IPS-15b (cell line): ENCODE results near the gene CCDC175.

Experiments
- H3K27me3 ChIP-seq: one replicate; pipeline ENCODE4 v1.6.1; 2013; ENCODE audit warnings: low read length; ENCODE audit not compliant: control insufficient read depth, insufficient read depth
- H3K36me3 ChIP-seq: one replicate; pipeline ENCODE4 v1.6.1; 2013; ENCODE audit warnings: low read length; ENCODE audit not compliant: control insufficient read depth, insufficient read depth
- H3K4me1 ChIP-seq: one replicate; pipeline ENCODE4 v1.6.1; 2013; ENCODE audit warnings: mild to moderate bottlenecking, low read length; ENCODE audit not compliant: control insufficient read depth, insufficient read depth
- H3K4me3 ChIP-seq: one replicate; pipeline ENCODE4 v1.5.1; 2013; ENCODE audit warnings: low read depth, low read length
- H3K9ac ChIP-seq: one replicate; pipeline ENCODE4 v1.6.1; 2013; ENCODE audit warnings: low read depth, mild to moderate bottlenecking, low read length
- H3K9me3 ChIP-seq: one replicate; pipeline ENCODE4 v1.6.1; 2013; ENCODE audit warnings: mild to moderate bottlenecking, low read length; ENCODE audit not compliant: control insufficient read depth, insufficient read depth

Gene CCDC175

GRCh38 chr14:59475709-59476108, 100.9 kb downstream of the CCDC175 start:
- no peak overlapping the region for H3K9ac ChIP-seq
- H3K36me3 ChIP-seq, result no peaks in the 10 kb centered on the region
- no peaks in the 10 kb centered on the region for H3K9me3 ChIP-seq
- H3K4me3 ChIP-seq, result no peak overlapping the region
- H3K4me1 ChIP-seq, result no peaks in the 10 kb centered on the region
- no peaks in the 10 kb centered on the region for H3K27me3 ChIP-seq

GRCh38 chr14:59474172-59474571, 102.4 kb downstream of the CCDC175 start:
- H3K4me3 ChIP-seq, result no peak overlapping the region
- H3K36me3 ChIP-seq, result no peaks in the 10 kb centered on the region
- H3K9me3 ChIP-seq, result no peaks in the 10 kb centered on the region
- H3K4me1 ChIP-seq, result no peaks in the 10 kb centered on the region
- no peak overlapping the region for H3K9ac ChIP-seq
- no peaks in the 10 kb centered on the region for H3K27me3 ChIP-seq

- peak within 1 kb of the TSS; percentile 66 for H3K4me3 ChIP-seq
- H3K9me3 ChIP-seq, result no peaks in the 10 kb centered on the region
- H3K36me3 ChIP-seq, result no peaks in the 10 kb centered on the region
- H3K9ac ChIP-seq, result no peak within 1 kb of the TSS
- H3K4me1 ChIP-seq, result no peaks in the 10 kb centered on the region
- H3K27me3 ChIP-seq, result peaks cover 40% of the 10 kb centered on the region
These were observed 111.1 kb downstream of the CCDC175 start, which contains the start of gene GPR135 for GRCh38 chr14:59465316-59466135. Gene GPR135, minus strand, starts transcription at chr14:59465380. Its CDS starts 154 bp downstream, at chr14:59465226.

GRCh38 chr14:59464486-59465315, 111.9 kb downstream of the CCDC175 start:
- Histone ChIP-seq H3K4me1 (no peaks in the 10 kb centered on the region), H3K9ac (no peak overlapping the region), H3K36me3 (no peaks in the 10 kb centered on the region), H3K27me3 (peaks cover 40% of the 10 kb centered on the region), H3K9me3 (no peaks in the 10 kb centered on the region), H3K4me3 (peak overlapping the region; percentile 66)

GRCh38 chr14:59463787-59464485, 112.7 kb downstream of the CCDC175 start:
- H3K9me3 ChIP-seq, result no peaks in the 10 kb centered on the region
- peaks cover 40% of the 10 kb centered on the region for H3K27me3 ChIP-seq
- no peak overlapping the region for H3K9ac ChIP-seq
- H3K4me3 ChIP-seq, result peak overlapping the region; percentile 66
- no peaks in the 10 kb centered on the region for H3K36me3 ChIP-seq
- H3K4me1 ChIP-seq, result no peaks in the 10 kb centered on the region

- Histone ChIP-seq H3K36me3 (no peaks in the 10 kb centered on the region), H3K4me1 (no peaks in the 10 kb centered on the region), H3K27me3 (peaks cover 40% of the 10 kb centered on the region), H3K9me3 (no peaks in the 10 kb centered on the region), H3K9ac (no peak overlapping the region), H3K4me3 (no peak overlapping the region)
These were observed 114.7 kb downstream of the CCDC175 start for GRCh38 chr14:59461891-59462290.

GRCh38 chr14:59460378-59460777, 116.2 kb downstream of the CCDC175 start:
- Histone ChIP-seq H3K9me3 (no peaks in the 10 kb centered on the region), H3K36me3 (no peaks in the 10 kb centered on the region), H3K4me1 (no peaks in the 10 kb centered on the region), H3K27me3 (peaks cover 26% of the 10 kb centered on the region), H3K4me3 (no peak overlapping the region), H3K9ac (no peak overlapping the region)

- Histone ChIP-seq H3K36me3 (no peaks in the 10 kb centered on the region), H3K9me3 (no peaks in the 10 kb centered on the region), H3K9ac (no peak overlapping the region), H3K4me1 (no peaks in the 10 kb centered on the region), H3K4me3 (no peak overlapping the region), H3K27me3 (peaks cover 15% of the 10 kb centered on the region)
These were observed 118.1 kb downstream of the CCDC175 start for GRCh38 chr14:59458486-59458885.

GRCh38 chr14:59455411-59455810, 121.2 kb downstream of the CCDC175 start:
- H3K36me3 ChIP-seq, result no peaks in the 10 kb centered on the region
- H3K9ac ChIP-seq, result no peak overlapping the region
- H3K27me3 ChIP-seq, result no peaks in the 10 kb centered on the region
- no peaks in the 10 kb centered on the region for H3K4me1 ChIP-seq
- H3K9me3 ChIP-seq, result no peaks in the 10 kb centered on the region
- no peak overlapping the region for H3K4me3 ChIP-seq
